Measurements from ENCODE around the gene MAPT. TPM values are rescaled to one million over a fixed set of nuclear protein-coding genes. Genes with fewer than 3 reads are reported as not detected.
A peak's percentile ranks its signal among the peaks of the same experiment; 100 is the strongest.

MAPT gene
- total RNA-seq, 1 experiment from 2014 or later = 1.6 TPM

DNA sequence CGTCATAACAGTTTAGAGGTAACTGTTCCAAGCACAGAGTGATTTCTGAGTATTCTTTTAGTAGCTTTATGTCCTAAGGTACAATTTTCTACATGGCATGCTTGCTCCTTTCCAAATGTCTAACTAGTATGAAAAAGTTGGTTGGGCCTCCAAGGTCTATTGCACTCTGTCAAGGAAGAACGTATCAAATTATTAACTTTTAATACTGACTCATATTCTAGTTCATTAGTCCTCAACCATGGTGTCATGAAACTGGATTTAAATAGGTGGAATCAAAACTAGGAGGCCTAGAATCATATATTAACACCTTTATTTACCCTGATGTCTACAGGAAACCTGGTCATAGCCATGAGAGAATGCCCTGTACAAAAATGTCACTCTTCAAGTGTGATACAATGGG, 166.1 kb downstream of the MAPT start:
- intact Hi-C loops (cut with micrococcal nuclease; ENCODE audit: unreplicated experiment) = no loop called here
- no peak for DNase-seq
- Mint-ChIP-seq H3K4me3 (ENCODE audit: low read depth, unreplicated experiment) (no peak overlapping the region), H3K27me3 (ENCODE audit: unreplicated experiment) (no peaks in the 10 kb centered on the region), H3K4me1 (ENCODE audit: low read depth, unreplicated experiment) (peaks cover 38% of the 10 kb centered on the region), H3K36me3 (ENCODE audit: insufficient read depth, unreplicated experiment) (peaks cover 60% of the 10 kb centered on the region), H3K9me3 (ENCODE audit: low read depth, unreplicated experiment) (no peaks in the 10 kb centered on the region), H3K27ac (ENCODE audit: unreplicated experiment) (no peak overlapping the region)
- BruUV-seq (replicated peaks) = no TSS peak
- CTCF ChIA-PET = no interaction called here
- TF ChIP-seq, protein P1, sequence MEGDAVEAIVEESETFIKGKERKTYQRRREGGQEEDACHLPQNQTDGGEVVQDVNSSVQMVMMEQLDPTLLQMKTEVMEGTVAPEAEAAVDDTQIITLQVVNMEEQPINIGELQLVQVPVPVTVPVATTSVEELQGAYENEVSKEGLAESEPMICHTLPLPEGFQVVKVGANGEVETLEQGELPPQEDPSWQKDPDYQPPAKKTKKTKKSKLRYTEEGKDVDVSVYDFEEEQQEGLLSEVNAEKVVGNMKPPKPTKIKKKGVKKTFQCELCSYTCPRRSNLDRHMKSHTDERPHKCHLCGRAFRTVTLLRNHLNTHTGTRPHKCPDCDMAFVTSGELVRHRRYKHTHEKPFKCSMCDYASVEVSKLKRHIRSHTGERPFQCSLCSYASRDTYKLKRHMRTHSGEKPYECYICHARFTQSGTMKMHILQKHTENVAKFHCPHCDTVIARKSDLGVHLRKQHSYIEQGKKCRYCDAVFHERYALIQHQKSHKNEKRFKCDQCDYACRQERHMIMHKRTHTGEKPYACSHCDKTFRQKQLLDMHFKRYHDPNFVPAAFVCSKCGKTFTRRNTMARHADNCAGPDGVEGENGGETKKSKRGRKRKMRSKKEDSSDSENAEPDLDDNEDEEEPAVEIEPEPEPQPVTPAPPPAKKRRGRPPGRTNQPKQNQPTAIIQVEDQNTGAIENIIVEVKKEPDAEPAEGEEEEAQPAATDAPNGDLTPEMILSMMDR (IDR thresholded peaks at IDR 0.05; ENCODE audit: unreplicated experiment) = no peak

GRCh38 chr17:46061435-46061834, 167.1 kb downstream of the MAPT start:
- H3K4me1 Mint-ChIP-seq (ENCODE audit: low read depth, unreplicated experiment) = peaks cover 37% of the 10 kb centered on the region
- no TSS peak for BruUV-seq (replicated peaks)
- H3K4me3 Mint-ChIP-seq (ENCODE audit: low read depth, unreplicated experiment) = no peak overlapping the region
- intact Hi-C loops (cut with micrococcal nuclease; ENCODE audit: unreplicated experiment) = no loop called here
- DNase-seq = no peak
- H3K27ac Mint-ChIP-seq (ENCODE audit: unreplicated experiment) = no peak overlapping the region
- CTCF ChIA-PET = no interaction called here
- TF ChIP-seq, protein P1 (IDR thresholded peaks at IDR 0.05; ENCODE audit: unreplicated experiment) = peak; percentile 34
- H3K27me3 Mint-ChIP-seq (ENCODE audit: unreplicated experiment) = no peaks in the 10 kb centered on the region
- H3K36me3 Mint-ChIP-seq (ENCODE audit: insufficient read depth, unreplicated experiment) = peaks cover 69% of the 10 kb centered on the region
- H3K9me3 Mint-ChIP-seq (ENCODE audit: low read depth, unreplicated experiment) = no peaks in the 10 kb centered on the region

- H3K27ac Mint-ChIP-seq (ENCODE audit: unreplicated experiment) = no peak overlapping the region
- TF ChIP-seq, protein P1 (IDR thresholded peaks at IDR 0.05; ENCODE audit: unreplicated experiment) = no peak
- peaks cover 19% of the 10 kb centered on the region for H3K4me1 Mint-ChIP-seq (ENCODE audit: low read depth, unreplicated experiment)
- H3K27me3 Mint-ChIP-seq (ENCODE audit: unreplicated experiment) = no peaks in the 10 kb centered on the region
- TSS peak; percentile 8 for BruUV-seq (replicated peaks)
- DNase-seq = no peak
- H3K9me3 Mint-ChIP-seq (ENCODE audit: low read depth, unreplicated experiment) = no peaks in the 10 kb centered on the region
- peaks cover 63% of the 10 kb centered on the region for H3K36me3 Mint-ChIP-seq (ENCODE audit: insufficient read depth, unreplicated experiment)
- intact Hi-C loops (cut with micrococcal nuclease; ENCODE audit: unreplicated experiment) = no loop called here
- H3K4me3 Mint-ChIP-seq (ENCODE audit: low read depth, unreplicated experiment) = no peak overlapping the region
- CTCF ChIA-PET = interaction anchor here (0.7 to 1.7 kb wide), 2 partner anchors 141 to 150 kb away, joined by 3 to 7 read pairs; no protein-coding TSS in a partner anchor
Measured at GRCh38 chr17:46063241-46063640, 168.9 kb downstream of the MAPT start.

GRCh38 chr17:46064460-46064859, 170.1 kb downstream of the MAPT start:
- intact Hi-C loops (cut with micrococcal nuclease; ENCODE audit: unreplicated experiment) = no loop called here
- Mint-ChIP-seq H3K27ac (ENCODE audit: unreplicated experiment) (peak overlapping the region; percentile 22), H3K4me1 (ENCODE audit: low read depth, unreplicated experiment) (peaks cover 11% of the 10 kb centered on the region), H3K36me3 (ENCODE audit: insufficient read depth, unreplicated experiment) (peaks cover 55% of the 10 kb centered on the region), H3K9me3 (ENCODE audit: low read depth, unreplicated experiment) (no peaks in the 10 kb centered on the region), H3K4me3 (ENCODE audit: low read depth, unreplicated experiment) (no peak overlapping the region), H3K27me3 (ENCODE audit: unreplicated experiment) (no peaks in the 10 kb centered on the region)
- CTCF ChIA-PET = interaction anchor here (0.6 kb wide), 1 partner anchor 102 kb away, joined by 3 read pairs; no protein-coding TSS in a partner anchor
- no peak for DNase-seq
- no TSS peak for BruUV-seq (replicated peaks)
- TF ChIP-seq, protein P1 (IDR thresholded peaks at IDR 0.05; ENCODE audit: unreplicated experiment) = no peak

Data from Calu3 (cell line).